ENCODE measurements around the gene DHX32.
A peak's percentile ranks its signal among the peaks of the same experiment; 100 is the strongest.
"Not testable (repeated sequence)": the region's sequence is repeated elsewhere in the genome, so short reads cannot be mapped to it uniquely, and the experiment has no call there.

Gene DHX32

GRCh38 chr10:125916977-125917376, 35.9 kb upstream of the DHX32 start:
- no peak for DNase-seq (ENCODE audit: low spot score)
- Histone ChIP-seq H3K27ac (no peak overlapping the region), H3K4me3 (no peak overlapping the region)
- no peak for TF ChIP-seq CTCF (IDR thresholded peaks at IDR 0.05)

- DNase-seq (ENCODE audit: low spot score) = not testable (repeated sequence)
Measured at GRCh38 chr10:125913277-125913676, 32.2 kb upstream of the DHX32 start.

GRCh38 chr10:125911990-125912389, 30.9 kb upstream of the DHX32 start:
- no peak overlapping the region for H3K27ac ChIP-seq
- TF ChIP-seq CTCF (IDR thresholded peaks at IDR 0.05) = no peak
- H3K4me3 ChIP-seq = no peak overlapping the region
- DNase-seq (ENCODE audit: low spot score) = no peak

More at GRCh38 chr10:125913277-125913676, 32.2 kb upstream of the DHX32 start:
- not testable (repeated sequence) for H3K4me3 ChIP-seq, H3K27ac ChIP-seq

- Histone ChIP-seq H3K27ac (no peak overlapping the region), H3K4me3 (no peak overlapping the region)
- DNase-seq (ENCODE audit: low spot score) = no peak
- no peak for TF ChIP-seq CTCF (IDR thresholded peaks at IDR 0.05)
Measured at GRCh38 chr10:125911145-125911544, 30.1 kb upstream of the DHX32 start.

GRCh38 chr10:125909491-125909890, 28.4 kb upstream of the DHX32 start:
- not testable (repeated sequence) for DNase-seq (ENCODE audit: low spot score); H3K4me3 ChIP-seq; H3K27ac ChIP-seq

- DNase-seq (ENCODE audit: low spot score); H3K4me3 ChIP-seq: not testable (repeated sequence)
Measured at GRCh38 chr10:125908813-125909212, 27.7 kb upstream of the DHX32 start.

GRCh38 chr10:125907598-125907997, 26.5 kb upstream of the DHX32 start:
- not testable (repeated sequence) for H3K27ac ChIP-seq; DNase-seq (ENCODE audit: low spot score); H3K4me3 ChIP-seq

More at GRCh38 chr10:125908813-125909212, 27.7 kb upstream of the DHX32 start:
- H3K27ac ChIP-seq = not testable (repeated sequence)

- H3K4me3 ChIP-seq; DNase-seq (ENCODE audit: low spot score); H3K27ac ChIP-seq: not testable (repeated sequence)
Measured at GRCh38 chr10:125905069-125905994, 24.2 kb upstream of the DHX32 start.

- not testable (repeated sequence) for H3K27ac ChIP-seq; H3K4me3 ChIP-seq; DNase-seq (ENCODE audit: low spot score)
Measured at GRCh38 chr10:125903135-125903640, 22.1 kb upstream of the DHX32 start.

- H3K27ac ChIP-seq; H3K4me3 ChIP-seq; DNase-seq (ENCODE audit: low spot score): not testable (repeated sequence)
Measured at GRCh38 chr10:125900963-125901362, 19.9 kb upstream of the DHX32 start.

GRCh38 chr10:125897317-125897716, 16.2 kb upstream of the DHX32 start:
- H3K27ac ChIP-seq; H3K4me3 ChIP-seq; DNase-seq (ENCODE audit: low spot score): not testable (repeated sequence)

GRCh38 chr10:125896088-125896934, 15.2 kb upstream of the DHX32 start, which contains the start of gene FANK1:
FANK1 (plus strand) TSS chr10:125896564; CDS start chr10:125896643, 79 bp downstream.
- Histone ChIP-seq H3K27ac (peak within 1 kb of the TSS; percentile 73 to 87), H3K4me3 (peak within 1 kb of the TSS; percentile 82)
- peak; percentile 90 for DNase-seq (ENCODE audit: low spot score)

- Histone ChIP-seq H3K4me3 (peak overlapping the region; percentile 82), H3K27ac (peak overlapping the region; percentile 73 to 87)
- peak; percentile 84 for DNase-seq (ENCODE audit: low spot score)
Measured at GRCh38 chr10:125895130-125896087, 14.3 kb upstream of the DHX32 start.

- DNase-seq (ENCODE audit: low spot score); H3K4me3 ChIP-seq; H3K27ac ChIP-seq: not testable (repeated sequence)
Measured at GRCh38 chr10:125894176-125894575, 13.1 kb upstream of the DHX32 start.

Measured in coronary artery (tissue), 2 donors.